ENCODE results near the gene SLC35E3. TPM values are rescaled to one million over a fixed set of nuclear protein-coding genes. Genes with fewer than 3 reads are reported as not detected.

The SLC35E3 gene
- total and polyA plus RNA-seq, 2 donors from 2014 or later: 7.7 to 8.7 TPM

GRCh38 chr12:68789144-68789878 lies 43.3 kb downstream of the SLC35E3 start:
- FAIRE-seq: no peak
- no peak for TF ChIP-seq CTCF (IDR thresholded peaks at IDR 0.05; ENCODE audit: borderline replicate concordance, extremely low read depth, insufficient read depth)
- Histone ChIP-seq H3K27me3 (ENCODE audit: control insufficient read depth, insufficient read depth, low read length) (no peaks in the 10 kb centered on the region), H3K4me1 (ENCODE audit: control insufficient read depth in 2 of 3, insufficient read depth in 2 of 3, low read depth in 1 of 3, low read length in 3 of 3) (no peaks in the 10 kb centered on the region), H3K9me3 (ENCODE audit: control insufficient read depth in 2 of 3, insufficient read depth in 1 of 3, low read length in 3 of 3) (no peaks in the 10 kb centered on the region), H3K4me3 (ENCODE audit: low read length in 3 of 3) (no peak overlapping the region), H3K27ac (ENCODE audit: low read depth in 2 of 2, low read length in 2 of 2) (no peak overlapping the region), H3K9ac (ENCODE audit: low read length in 3 of 3) (no peak overlapping the region), H3K36me3 (ENCODE audit: control insufficient read depth in 2 of 3, insufficient read depth in 3 of 3, low read length in 3 of 3) (no peaks in the 10 kb centered on the region)
- intact Hi-C loops (cut with DNase I): no loop called here
- DNase-seq: no peak

GRCh38 chr12:68790081-68790951 lies 44.3 kb downstream of the SLC35E3 start:
- Histone ChIP-seq H3K27me3 (ENCODE audit: control insufficient read depth, insufficient read depth, low read length) (no peaks in the 10 kb centered on the region), H3K9me3 (ENCODE audit: control insufficient read depth in 2 of 3, insufficient read depth in 1 of 3, low read length in 3 of 3) (no peaks in the 10 kb centered on the region), H3K9ac (ENCODE audit: low read length in 3 of 3) (no peak overlapping the region), H3K4me1 (ENCODE audit: control insufficient read depth in 2 of 3, insufficient read depth in 2 of 3, low read depth in 1 of 3, low read length in 3 of 3) (no peaks in the 10 kb centered on the region), H3K27ac (ENCODE audit: low read depth in 2 of 2, low read length in 2 of 2) (no peak overlapping the region), H3K4me3 (ENCODE audit: low read length in 3 of 3) (no peak overlapping the region), H3K36me3 (ENCODE audit: control insufficient read depth in 2 of 3, insufficient read depth in 3 of 3, low read length in 3 of 3) (no peaks in the 10 kb centered on the region)
- no peak for DNase-seq
- no peak for TF ChIP-seq CTCF (IDR thresholded peaks at IDR 0.05; ENCODE audit: borderline replicate concordance, extremely low read depth, insufficient read depth)
- FAIRE-seq: no peak
- intact Hi-C loops (cut with DNase I): no loop called here

DNA sequence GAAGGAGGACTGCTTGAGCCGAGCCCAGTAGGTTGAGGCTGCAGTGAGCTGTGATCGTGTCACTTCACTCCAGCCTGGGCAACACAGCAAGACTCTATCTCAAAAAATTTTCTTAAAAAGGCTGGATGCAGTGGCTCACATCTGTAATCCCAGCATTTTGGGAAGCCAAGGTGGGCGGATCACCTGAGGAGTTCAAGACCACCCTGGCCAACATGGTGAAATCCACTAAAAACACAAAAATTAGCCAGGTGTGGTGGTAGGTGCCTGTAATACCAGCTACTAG lies 44.9 kb downstream of the SLC35E3 start:
- FAIRE-seq: no peak
- Histone ChIP-seq H3K4me3 (ENCODE audit: low read length in 3 of 3) (no peak overlapping the region), H3K9ac (ENCODE audit: low read length in 3 of 3) (no peak overlapping the region), H3K27ac (ENCODE audit: low read depth in 2 of 2, low read length in 2 of 2) (no peak overlapping the region), H3K27me3 (ENCODE audit: control insufficient read depth, insufficient read depth, low read length) (no peaks in the 10 kb centered on the region), H3K4me1 (ENCODE audit: control insufficient read depth in 2 of 3, insufficient read depth in 2 of 3, low read depth in 1 of 3, low read length in 3 of 3) (no peaks in the 10 kb centered on the region), H3K9me3 (ENCODE audit: control insufficient read depth in 2 of 3, insufficient read depth in 1 of 3, low read length in 3 of 3) (no peaks in the 10 kb centered on the region), H3K36me3 (ENCODE audit: control insufficient read depth in 2 of 3, insufficient read depth in 3 of 3, low read length in 3 of 3) (no peaks in the 10 kb centered on the region)
- no peak for DNase-seq
- intact Hi-C loops (cut with DNase I): no loop called here
- TF ChIP-seq CTCF (IDR thresholded peaks at IDR 0.05; ENCODE audit: borderline replicate concordance, extremely low read depth, insufficient read depth): no peak
